Motor neuron (in vitro differentiated cells): ENCODE data around the gene CCL27. TPM values are rescaled to one million over a fixed set of nuclear protein-coding genes. Genes with fewer than 3 reads are reported as not detected.

Source experiments
- ATAC-seq, 8 experiments: fragments of 200-7000 bp; cut with Tn5 transposase; replicated peaks in 6 of 8; 2 replicates each; pipeline ENCODE4 v1.8.0; 2021; ENCODE audit warnings: mild to moderate bottlenecking in 8 of 8, moderate library complexity in 8 of 8
- H3K27ac ChIP-seq, 2 donors: fragments of 250-450 bp; sonication (Bioruptor Pico); 2 replicates each; pipeline ENCODE4 v1.9.0; 2021; ENCODE audit warnings: antibody characterized with exemption in 2 of 2, mild to moderate bottlenecking in 2 of 2, moderate library complexity in 1 of 2
- H3K4me1 ChIP-seq, 2 donors: fragments of 250-450 bp; sonication (Bioruptor Pico); replicated peaks in 1 of 2; 2 replicates each; pipeline ENCODE4 v1.6.1; 2021; ENCODE audit warnings: antibody characterized with exemption in 2 of 2, mild to moderate bottlenecking in 2 of 2, moderate library complexity in 1 of 2
- H3K4me3 ChIP-seq, 5 donors: fragments of 250-450 bp; sonication (Bioruptor Pico); 2 replicates each; pipeline ENCODE4 v1.9.0; 2021; ENCODE audit warnings: antibody characterized with exemption in 5 of 5, mild to moderate bottlenecking in 5 of 5, moderate library complexity in 4 of 5
- WGBS, 10 experiments: fragments of 450-650 bp; shearing (Covaris generic); methylation state at CpG; one replicate each; pipeline ENCODE4 v1.0.0; 2022; 5-methylcytosine and 5-hydroxymethylcytosine counted together
- in situ Hi-C, 9 experiments: fragments of 400-800 bp; cut with MboI; loops; one replicate each; pipeline ENCODE4 v1.15.0; 2021; ENCODE audit warnings: low sequenced_read_pairs in 9 of 9, low pct_unique_long_range_greater_than_20kb in 2 of 9; ENCODE audit not compliant: unreplicated experiment in 9 of 9
- total RNA-seq, 8 experiments: library from RNA; unstranded; fragments of 300-600 nt; gene quantifications; 2 replicates each; pipeline versions ENCODE4 v1.2.3 to v1.2.4, GENCODE V29; 2022

Gene CCL27
- total RNA-seq, 8 experiments from 2014 or later = 1.7 to 2.0 (median 1.8) TPM; not detected in 5

DNA sequence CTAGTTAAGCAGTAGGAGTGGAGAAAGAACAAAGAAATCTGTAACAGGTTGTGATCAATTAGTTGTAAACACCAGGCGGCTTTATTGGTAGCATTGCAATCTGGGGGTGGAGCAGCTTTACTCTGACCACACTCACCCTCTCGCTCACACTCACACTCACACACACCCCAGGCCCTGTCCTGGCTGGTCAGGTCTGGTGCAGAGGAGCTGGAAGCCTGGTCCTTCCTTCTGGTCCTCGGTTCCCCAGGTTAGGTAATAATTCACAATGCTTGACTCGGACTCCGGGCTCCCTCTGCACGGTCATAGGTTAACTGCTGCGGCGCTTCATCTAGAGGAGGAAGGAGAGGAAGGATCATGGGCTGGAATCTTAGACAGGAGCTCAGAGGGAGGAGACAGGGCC, 27.1 kb upstream of the CCL27 start:
- H3K4me3 ChIP-seq = no peak overlapping the region
- no peaks in the 10 kb centered on the region for H3K4me1 ChIP-seq
- ATAC-seq = no peak
- 54 to 100% (median 93%) methylated on average over 1 to 7 of the region's 8 CpGs; no CpG with 5 or more reads in 3 of the 10 experiments for WGBS, 10 experiments
- in situ Hi-C loops = no loop called here
- no peak overlapping the region for H3K27ac ChIP-seq

DNA sequence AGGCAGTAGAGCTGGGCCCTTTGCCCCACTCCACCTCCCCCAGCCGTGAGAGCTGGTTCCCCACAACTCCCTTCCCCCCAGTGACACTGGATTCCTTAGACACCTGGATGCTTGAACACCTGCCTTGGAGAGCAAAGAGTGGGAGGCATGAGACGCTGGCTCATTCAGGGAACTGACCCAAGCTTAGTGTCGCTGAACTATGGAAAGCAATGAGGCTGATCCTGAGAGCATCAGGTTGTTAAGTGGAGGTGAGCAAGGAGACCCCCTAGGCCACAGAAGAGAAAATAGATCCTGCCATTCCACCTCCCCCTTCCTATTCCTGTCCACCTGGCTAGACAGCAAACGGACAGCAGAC, 26.6 kb upstream of the CCL27 start:
- ATAC-seq = no peak
- in situ Hi-C loops = no loop called here
- H3K27ac ChIP-seq = no peak overlapping the region
- H3K4me3 ChIP-seq = no peak overlapping the region
- no peaks in the 10 kb centered on the region for H3K4me1 ChIP-seq
- 0 to 100% (median 87%) methylated on average over 1 to 3 of the region's 4 CpGs; no CpG with 5 or more reads in 2 of the 10 experiments for WGBS, 10 experiments

DNA sequence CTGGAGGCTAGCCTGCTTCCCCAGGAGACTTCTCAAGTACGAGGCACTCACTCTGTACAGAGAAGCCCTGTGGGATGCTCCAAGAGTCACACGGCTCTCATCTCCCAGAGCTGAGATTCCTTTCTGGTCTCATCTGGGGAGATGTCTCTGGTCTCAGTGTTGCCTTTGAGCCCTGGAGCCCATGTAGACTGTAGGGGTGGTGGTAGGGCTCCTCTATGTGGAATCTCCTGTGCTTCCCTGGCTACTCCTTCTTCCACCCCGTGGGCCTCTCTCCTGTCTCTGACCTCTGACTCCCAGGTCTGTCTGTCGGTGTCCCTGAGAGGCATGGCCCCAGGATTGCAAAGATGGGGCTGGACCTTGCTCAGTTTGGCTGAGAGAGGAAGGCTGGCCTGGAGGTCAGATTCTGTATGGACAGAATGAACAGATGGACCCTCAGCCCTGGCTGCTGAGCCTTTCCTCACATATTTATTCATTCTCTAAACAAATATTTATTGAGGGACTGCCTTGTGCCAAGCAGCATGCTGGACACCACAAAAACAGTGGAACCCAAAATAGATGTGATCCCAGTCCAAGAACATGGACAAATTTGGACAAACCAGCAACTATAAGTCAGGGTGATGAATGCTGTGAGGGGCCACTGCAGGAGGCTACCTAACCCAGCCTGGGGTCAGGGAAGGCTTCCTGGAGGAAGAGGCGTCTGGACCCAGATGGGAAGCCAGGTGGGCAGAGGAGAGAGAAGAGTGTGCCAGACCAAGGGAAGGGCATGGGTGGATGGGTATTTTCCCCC, 26.1 kb upstream of the CCL27 start:
- in situ Hi-C loops = no loop called here
- 30 to 100% (median 69%) methylated on average over 1 to 3 of the region's 5 CpGs; no CpG with 5 or more reads in 4 of the 10 experiments for WGBS, 10 experiments
- ATAC-seq = no peak
- Histone ChIP-seq H3K27ac (no peak overlapping the region), H3K4me3 (no peak overlapping the region), H3K4me1 (no peaks in the 10 kb centered on the region)

DNA sequence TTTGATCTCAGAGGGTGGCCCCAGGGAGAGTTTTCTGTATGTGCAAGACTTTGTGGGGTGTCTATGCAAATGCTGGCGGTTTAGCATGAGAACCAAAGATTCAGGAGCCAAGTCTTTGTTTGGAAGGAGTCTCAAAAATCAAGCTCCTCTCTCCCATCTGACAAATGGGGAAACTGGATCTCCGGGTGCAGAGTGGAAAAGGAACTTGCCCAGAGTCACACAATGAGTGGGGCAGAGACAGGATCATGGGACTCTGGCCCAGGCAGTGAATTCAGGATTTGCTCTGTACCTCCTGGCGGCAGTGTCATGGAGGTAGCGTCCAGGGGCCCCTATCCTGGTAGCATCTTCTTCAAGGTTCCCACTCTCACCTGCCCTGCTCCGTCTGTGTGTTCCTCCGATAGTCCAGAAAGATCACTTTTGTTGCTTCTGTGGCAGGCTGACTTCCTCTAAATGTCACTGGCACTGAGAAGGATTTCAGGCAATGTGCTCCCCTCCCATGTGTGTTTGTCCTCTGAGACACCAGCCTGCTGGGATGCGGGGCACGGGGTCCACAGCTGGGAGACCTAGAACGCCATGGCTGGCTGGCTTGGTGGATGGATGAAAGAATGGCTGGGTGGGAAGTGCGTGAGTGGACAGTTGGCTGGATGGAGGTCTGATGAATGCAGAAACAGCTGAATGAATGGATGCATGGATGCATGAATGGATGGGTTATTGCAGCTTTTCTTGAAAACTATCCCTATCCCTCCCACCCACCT, 25.0 kb upstream of the CCL27 start:
- 0 to 100% (median 72%) methylated on average over 1 to 7 of the region's 10 CpGs; no CpG with 5 or more reads in 2 of the 10 experiments for WGBS, 10 experiments
- in situ Hi-C loops = no loop called here
- Histone ChIP-seq H3K4me1 (no peaks in the 10 kb centered on the region), H3K4me3 (no peak overlapping the region), H3K27ac (no peak overlapping the region)
- no peak for ATAC-seq

DNA sequence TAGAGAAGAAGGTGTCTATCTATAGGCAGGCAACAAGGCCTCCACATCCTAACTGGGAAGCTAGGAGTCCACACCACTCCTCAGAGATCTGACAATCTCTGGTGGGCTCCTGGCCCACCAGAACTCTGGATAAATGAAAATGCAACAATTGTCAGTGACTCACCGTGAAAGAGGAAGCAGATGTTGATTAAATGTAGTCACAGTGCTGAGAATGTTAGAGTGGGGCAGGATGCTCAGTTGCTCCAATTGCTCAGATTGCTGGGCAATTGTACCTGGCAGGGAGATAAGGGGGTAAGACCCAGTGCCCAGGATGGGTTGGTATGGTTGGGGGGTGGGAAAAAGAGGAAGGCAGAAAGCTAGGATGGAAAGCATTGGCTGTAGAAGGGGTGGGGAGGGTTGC, 24.3 kb upstream of the CCL27 start:
- Histone ChIP-seq H3K27ac (no peak overlapping the region), H3K4me1 (no peaks in the 10 kb centered on the region), H3K4me3 (no peak overlapping the region)
- in situ Hi-C loops = no loop called here
- 50 to 83% methylated on average over 1 of the region's 1 CpG; no CpG with 5 or more reads in 8 of the 10 experiments for WGBS, 10 experiments
- peak in 1 of 8 experiments; percentile 29 for ATAC-seq

DNA sequence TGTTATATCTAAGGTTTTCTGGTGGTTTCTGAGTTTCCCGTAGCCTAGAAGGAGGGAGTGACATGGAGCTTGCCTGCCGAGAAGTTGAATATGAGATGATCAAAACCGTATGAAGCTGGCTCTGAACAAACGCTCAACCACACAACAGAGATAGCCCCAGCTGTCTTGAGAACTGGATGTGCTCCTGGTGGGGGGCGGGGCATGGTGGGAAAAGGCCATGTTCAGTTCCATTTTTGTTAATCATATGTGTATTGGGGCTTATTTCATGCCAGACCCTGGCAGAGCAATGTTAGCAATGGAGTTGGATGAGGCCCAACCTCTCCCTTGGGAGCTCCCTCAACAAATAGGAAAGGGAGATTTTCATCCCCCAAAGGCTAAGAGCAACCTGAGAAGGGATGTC, 23.8 kb upstream of the CCL27 start:
- no peak overlapping the region for H3K27ac ChIP-seq
- in situ Hi-C loops = no loop called here
- no peaks in the 10 kb centered on the region for H3K4me1 ChIP-seq
- ATAC-seq = no peak
- H3K4me3 ChIP-seq = no peak overlapping the region
- 8 to 100% (median 88%) methylated on average over 1 to 4 of the region's 5 CpGs; no CpG with 5 or more reads in 2 of the 10 experiments for WGBS, 10 experiments

DNA sequence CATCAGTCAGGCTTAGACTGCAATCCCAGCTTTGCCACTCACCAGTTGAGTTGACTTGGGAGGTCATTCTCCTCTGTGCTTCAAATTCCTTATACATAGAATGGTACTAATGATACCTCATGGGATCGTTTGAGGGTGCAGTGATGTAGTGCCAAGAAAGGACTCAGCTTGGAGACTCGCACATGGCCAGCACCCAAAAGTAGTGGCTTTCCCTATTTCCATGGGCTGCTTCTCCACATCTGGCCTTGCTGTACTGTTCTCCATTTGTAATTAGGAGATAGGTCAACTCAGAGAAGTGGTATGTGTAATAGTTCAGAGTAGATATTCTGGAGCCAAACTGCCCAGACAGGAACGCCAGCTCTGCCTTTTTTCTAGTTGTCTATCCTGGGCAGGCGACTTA, 23.1 kb upstream of the CCL27 start:
- no peak for ATAC-seq
- in situ Hi-C loops = no loop called here
- no peak overlapping the region for H3K27ac ChIP-seq
- 6 to 100% (median 58%) methylated on average over 1 to 3 of the region's 4 CpGs; no CpG with 5 or more reads in 2 of the 10 experiments for WGBS, 10 experiments
- no peak overlapping the region for H3K4me3 ChIP-seq
- H3K4me1 ChIP-seq = no peaks in the 10 kb centered on the region

DNA sequence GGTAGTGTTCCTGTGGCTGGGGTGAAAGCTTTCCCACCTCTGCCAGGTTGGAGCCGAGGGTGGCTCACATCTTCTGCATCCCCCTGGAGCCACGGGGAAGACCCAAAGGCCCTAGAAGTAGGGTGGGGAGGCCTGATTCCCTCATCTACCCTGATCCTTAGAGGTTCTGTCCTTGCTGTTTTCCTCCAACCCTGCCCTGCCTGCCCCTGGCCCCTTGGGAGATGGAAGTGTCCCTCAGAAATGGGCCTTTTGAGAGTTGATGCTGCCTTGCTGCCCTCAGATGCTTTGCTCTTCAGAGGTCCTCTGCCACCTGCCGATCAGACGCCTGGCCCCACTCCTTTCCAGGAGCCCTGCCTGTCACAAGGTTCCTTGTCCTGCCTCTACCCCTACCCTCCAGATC, 22.4 kb upstream of the CCL27 start:
- H3K27ac ChIP-seq = no peak overlapping the region
- WGBS, 10 experiments = 65 to 100% methylated on average over 2 of the region's 4 CpGs; no CpG with 5 or more reads in 8 of the 10 experiments
- H3K4me3 ChIP-seq = no peak overlapping the region
- no peak for ATAC-seq
- in situ Hi-C loops = no loop called here
- H3K4me1 ChIP-seq = no peaks in the 10 kb centered on the region

DNA sequence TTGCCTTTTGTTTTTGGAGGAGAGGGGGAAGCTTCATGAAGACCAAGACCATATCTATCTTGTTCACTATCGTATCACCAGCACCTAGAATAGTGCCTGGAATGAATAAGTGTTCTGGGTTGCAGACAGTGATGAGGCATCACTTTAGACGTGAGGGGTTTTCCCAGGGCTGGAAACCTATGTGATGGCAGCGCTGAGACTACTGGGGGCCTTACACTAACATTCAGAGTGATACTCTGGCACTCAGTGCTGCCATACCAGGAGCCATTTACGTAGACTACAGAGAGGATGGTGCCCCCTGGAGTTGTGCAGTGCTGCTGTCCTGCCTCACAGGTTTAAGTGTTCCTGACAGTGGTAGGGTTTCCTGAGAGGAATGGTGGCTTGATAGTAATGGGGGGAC, 21.7 kb upstream of the CCL27 start:
- in situ Hi-C loops = no loop called here
- 40 to 100% (median 100%) methylated on average over 1 to 4 of the region's 4 CpGs; no CpG with 5 or more reads in 3 of the 10 experiments for WGBS, 10 experiments
- no peak for ATAC-seq
- Histone ChIP-seq H3K4me3 (no peak overlapping the region), H3K27ac (no peak overlapping the region), H3K4me1 (no peaks in the 10 kb centered on the region)

DNA sequence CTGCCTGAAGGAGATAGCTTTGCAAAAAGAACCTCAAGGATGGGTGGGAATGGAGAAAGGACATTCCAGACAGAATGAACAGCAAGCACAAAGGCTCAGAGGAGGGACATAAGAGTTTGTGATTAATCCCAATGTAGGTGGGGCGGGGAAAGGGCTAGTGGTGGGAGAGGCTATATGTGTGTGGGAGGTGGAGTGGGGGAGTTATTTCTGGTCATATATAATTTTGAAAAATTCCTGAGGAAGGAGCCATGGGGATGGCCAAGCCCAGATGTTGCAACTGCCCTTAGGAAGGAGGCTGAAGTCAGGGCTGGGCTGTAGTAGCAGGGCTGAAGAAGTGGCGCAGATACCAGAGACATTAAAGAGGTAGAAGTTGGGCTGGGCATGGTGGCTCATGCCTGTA, 13.4 kb upstream of the CCL27 start:
- peak in 2 of 8 experiments; percentile 20 to 71 for ATAC-seq
- 100% methylated on average over 1 of the region's 2 CpGs; no CpG with 5 or more reads in 9 of the 10 experiments for WGBS, 10 experiments
- in situ Hi-C loops = no loop called here

DNA sequence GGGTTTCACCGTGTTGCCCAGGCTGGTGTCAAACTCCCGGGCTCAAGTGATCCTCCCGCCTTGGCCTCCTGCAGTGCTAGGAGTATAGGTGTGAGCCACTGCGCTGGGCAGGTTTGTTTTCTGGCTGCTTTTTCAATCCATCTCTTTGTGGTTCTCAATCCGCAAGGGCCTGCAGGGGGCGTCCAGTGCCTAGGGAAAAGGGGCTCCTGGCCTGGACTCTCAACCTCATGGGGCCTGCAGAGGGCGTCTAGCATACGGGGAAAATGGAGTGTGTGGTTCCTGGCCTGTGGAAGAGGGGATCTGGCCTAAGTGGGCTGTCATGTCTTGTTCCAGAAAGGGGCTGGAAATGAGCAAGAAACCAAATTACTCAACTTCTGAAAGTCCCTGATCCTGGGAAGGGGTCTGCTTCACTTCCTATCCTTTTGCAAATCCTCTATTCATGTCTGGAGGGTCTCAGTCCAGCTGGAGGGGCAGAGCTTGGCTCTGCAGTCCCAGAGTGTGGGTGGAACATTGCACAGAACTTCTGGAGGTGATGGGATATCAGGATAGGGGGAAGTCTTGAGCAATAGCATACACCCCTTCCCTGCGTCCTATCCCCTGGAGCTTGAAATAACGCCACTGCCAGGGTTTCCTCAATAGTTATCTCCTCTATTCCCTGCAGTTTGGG, 12.7 kb upstream of the CCL27 start:
- ATAC-seq = peak in 7 of 8 experiments; percentile 36 to 99 (median 54)
- Histone ChIP-seq H3K4me3 (no peak overlapping the region), H3K27ac (no peak overlapping the region), H3K4me1 (no peaks in the 10 kb centered on the region)
- in situ Hi-C loops = no loop called here
- 14 to 100% (median 90%) methylated on average over 2 of the region's 10 CpGs; no CpG with 5 or more reads in 5 of the 10 experiments for WGBS, 10 experiments

More for the DNA sequence above, 13.4 kb upstream of the CCL27 start:
- H3K4me3 ChIP-seq = no peak overlapping the region
- H3K27ac ChIP-seq = no peak overlapping the region
- H3K4me1 ChIP-seq = no peaks in the 10 kb centered on the region

DNA sequence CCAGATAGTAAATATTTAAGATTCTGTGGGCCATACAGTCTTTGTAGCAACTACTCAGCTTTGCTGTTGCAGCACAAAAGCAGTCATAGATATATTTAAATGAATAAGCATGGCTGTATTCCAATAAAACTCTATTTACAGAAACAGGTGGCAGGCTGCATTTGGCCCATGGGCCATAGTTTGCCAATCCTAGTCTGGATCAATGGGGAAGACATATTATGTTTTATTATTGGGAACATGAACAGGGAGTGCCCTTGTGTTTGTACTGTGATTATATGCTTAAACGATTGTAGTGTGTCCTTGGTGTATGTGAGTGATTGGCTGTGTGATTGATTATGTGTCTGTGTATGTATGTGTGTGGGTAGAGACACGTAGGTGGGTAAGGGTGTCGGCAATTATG, 12.0 kb upstream of the CCL27 start:
- no peak overlapping the region for H3K27ac ChIP-seq
- H3K4me3 ChIP-seq = no peak overlapping the region
- ATAC-seq = no peak
- in situ Hi-C loops = no loop called here
- no peaks in the 10 kb centered on the region for H3K4me1 ChIP-seq
- WGBS, 10 experiments = 70 to 100% (median 76%) methylated on average over 1 to 3 of the region's 3 CpGs; no CpG with 5 or more reads in 4 of the 10 experiments

DNA sequence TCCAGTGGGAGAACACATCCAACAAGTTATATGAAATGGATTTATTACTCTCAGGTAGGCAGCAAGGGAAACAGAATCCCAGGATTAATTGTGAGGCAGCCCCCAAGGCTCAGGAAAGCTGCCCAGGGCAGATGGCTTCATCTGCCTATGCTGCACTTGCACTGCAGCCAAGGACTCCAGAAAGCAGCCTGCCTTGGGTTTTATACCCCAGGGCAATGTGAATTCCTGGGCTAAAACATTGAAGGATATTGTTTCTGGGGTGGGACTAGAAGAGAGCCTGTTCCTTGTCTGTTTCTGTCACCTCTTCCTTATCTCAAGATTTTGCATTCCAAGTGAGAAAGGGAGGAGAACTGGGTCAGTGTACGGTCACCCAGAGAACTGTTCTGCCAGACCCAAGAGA, 8.8 kb upstream of the CCL27 start:
- no peak for ATAC-seq
- Histone ChIP-seq H3K4me1 (peaks cover 6% of the 10 kb centered on the region in 2 donors), H3K27ac (no peak overlapping the region), H3K4me3 (no peak overlapping the region)
- WGBS, 10 experiments = 86 to 100% (median 100%) methylated on average over 1 of the region's 1 CpG; no CpG with 5 or more reads in 5 of the 10 experiments
- in situ Hi-C loops = no loop called here
